Progenitor cell of endocrine pancreas (in vitro differentiated cells): ENCODE results near the gene NTMT1. TPM values are rescaled to one million over a fixed set of nuclear protein-coding genes. Genes with fewer than 3 reads are reported as not detected.

Experiments used
- DNase-seq: peaks from one replicate; pipeline ENCODE4 v3.0.0; 2021; ENCODE audit warnings: low spot score; ENCODE audit not compliant: unreplicated experiment
- H3K27ac Mint-ChIP-seq: 2 replicates; pipeline ENCODE4 v1.8.0; 2021; ENCODE audit warnings: mild to moderate bottlenecking, moderate library complexity, mixed read lengths
- H3K27me3 Mint-ChIP-seq: 2 replicates; pipeline ENCODE4 v1.8.0; 2021; ENCODE audit warnings: mixed read lengths
- H3K36me3 Mint-ChIP-seq: 2 replicates; pipeline ENCODE4 v1.8.0; 2022; ENCODE audit warnings: mixed read lengths; ENCODE audit not compliant: insufficient read depth
- H3K4me1 Mint-ChIP-seq: 2 replicates; pipeline ENCODE4 v1.8.0; 2021; ENCODE audit warnings: low read depth, mixed read lengths
- H3K4me3 Mint-ChIP-seq: 2 replicates; pipeline ENCODE4 v1.8.0; 2021; ENCODE audit warnings: low read depth, mild to moderate bottlenecking, moderate library complexity, mixed read lengths
- H3K9me3 Mint-ChIP-seq: 2 replicates; pipeline ENCODE4 v1.8.0; 2021; ENCODE audit warnings: low read depth, mixed read lengths
- total RNA-seq: library from RNA; stranded (reverse); gene quantifications from 2 replicates; pipeline ENCODE4 v1.2.1, GENCODE V29; 2021
- TF ChIP-seq, protein P1 (sequence below): fragments of 200-600 bp; sonication (generic); IDR thresholded peaks from one replicate; pipeline ENCODE4 v1.5.0; 2021; ENCODE audit warnings: antibody characterized with exemption, mild to moderate bottlenecking; ENCODE audit not compliant: unreplicated experiment

Gene NTMT1
- total RNA-seq, 1 donor from 2014 or later: 26.8 TPM

DNA sequence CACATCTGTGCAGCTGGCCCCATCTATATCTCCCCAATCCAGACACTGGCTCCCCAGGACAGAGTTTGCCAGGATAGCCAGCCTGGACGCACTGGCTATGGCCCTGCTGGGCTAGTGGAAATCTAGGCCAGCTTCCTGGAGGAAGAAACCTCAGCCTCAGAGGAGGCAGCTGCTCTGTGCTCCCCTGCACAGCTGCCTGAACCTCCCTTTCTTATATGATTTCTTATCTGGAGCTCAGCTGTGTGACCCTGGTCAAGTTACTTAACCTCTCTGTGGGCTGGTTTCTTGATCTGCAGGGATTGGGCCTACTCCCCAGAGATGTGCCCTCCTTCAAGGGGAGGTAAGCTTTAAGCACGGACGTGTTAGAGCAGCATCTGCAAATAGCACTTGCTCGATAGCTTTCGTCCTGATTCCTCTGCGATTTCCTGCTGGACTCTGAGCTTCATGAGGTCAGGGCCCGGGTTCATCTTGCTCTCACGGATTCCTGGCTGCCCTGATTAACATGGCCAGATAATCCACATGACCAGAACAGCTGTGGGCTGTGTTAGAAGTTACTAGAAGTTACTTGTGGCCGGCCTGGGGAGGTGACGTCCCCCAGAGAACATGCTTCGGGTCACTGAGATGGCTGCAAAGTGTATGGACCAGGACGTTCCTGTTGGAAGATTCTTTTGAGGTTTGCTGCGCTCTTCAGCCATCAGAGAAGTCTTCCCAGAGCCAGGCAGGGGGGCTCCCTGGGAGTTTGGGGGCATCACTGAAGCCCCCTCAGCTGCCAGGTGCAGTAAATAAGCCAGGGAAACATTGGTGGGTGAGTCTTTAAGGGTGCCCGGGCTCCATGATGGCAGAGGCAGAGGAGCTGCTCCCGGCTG, 19.6 kb upstream of the NTMT1 start:
- Mint-ChIP-seq H3K27ac (no peak overlapping the region), H3K27me3 (no peaks in the 10 kb centered on the region), H3K4me1 (peaks cover 12% of the 10 kb centered on the region), H3K9me3 (no peaks in the 10 kb centered on the region), H3K4me3 (no peak overlapping the region), H3K36me3 (no peaks in the 10 kb centered on the region)
- TF ChIP-seq, protein P1, sequence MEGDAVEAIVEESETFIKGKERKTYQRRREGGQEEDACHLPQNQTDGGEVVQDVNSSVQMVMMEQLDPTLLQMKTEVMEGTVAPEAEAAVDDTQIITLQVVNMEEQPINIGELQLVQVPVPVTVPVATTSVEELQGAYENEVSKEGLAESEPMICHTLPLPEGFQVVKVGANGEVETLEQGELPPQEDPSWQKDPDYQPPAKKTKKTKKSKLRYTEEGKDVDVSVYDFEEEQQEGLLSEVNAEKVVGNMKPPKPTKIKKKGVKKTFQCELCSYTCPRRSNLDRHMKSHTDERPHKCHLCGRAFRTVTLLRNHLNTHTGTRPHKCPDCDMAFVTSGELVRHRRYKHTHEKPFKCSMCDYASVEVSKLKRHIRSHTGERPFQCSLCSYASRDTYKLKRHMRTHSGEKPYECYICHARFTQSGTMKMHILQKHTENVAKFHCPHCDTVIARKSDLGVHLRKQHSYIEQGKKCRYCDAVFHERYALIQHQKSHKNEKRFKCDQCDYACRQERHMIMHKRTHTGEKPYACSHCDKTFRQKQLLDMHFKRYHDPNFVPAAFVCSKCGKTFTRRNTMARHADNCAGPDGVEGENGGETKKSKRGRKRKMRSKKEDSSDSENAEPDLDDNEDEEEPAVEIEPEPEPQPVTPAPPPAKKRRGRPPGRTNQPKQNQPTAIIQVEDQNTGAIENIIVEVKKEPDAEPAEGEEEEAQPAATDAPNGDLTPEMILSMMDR: no peak
- DNase-seq: no peak

DNA sequence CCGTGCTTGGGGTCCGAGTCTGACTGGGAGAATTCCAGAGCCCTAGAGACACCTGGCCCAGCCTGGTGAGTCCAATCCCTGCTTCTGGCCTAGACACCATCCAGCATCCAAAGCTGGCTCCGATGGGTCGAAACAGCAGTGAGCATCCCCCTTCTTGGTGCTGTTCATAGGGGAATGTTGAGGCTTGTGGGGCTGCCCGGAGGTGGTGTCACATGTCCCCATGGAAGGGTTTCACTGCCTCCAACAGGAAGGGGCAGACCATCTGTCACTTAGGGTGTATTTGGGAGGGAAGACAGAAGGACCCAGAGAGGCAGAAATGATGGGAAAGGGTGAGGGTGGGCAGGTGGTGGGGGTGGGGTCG, 19.0 kb upstream of the NTMT1 start:
- peak overlapping the region; percentile 85 for H3K27ac Mint-ChIP-seq
- no peaks in the 10 kb centered on the region for H3K36me3 Mint-ChIP-seq
- DNase-seq: no peak
- H3K4me3 Mint-ChIP-seq: no peak overlapping the region
- no peaks in the 10 kb centered on the region for H3K9me3 Mint-ChIP-seq
- H3K27me3 Mint-ChIP-seq: no peaks in the 10 kb centered on the region
- peaks cover 12% of the 10 kb centered on the region for H3K4me1 Mint-ChIP-seq
- TF ChIP-seq, protein P1: no peak

DNA sequence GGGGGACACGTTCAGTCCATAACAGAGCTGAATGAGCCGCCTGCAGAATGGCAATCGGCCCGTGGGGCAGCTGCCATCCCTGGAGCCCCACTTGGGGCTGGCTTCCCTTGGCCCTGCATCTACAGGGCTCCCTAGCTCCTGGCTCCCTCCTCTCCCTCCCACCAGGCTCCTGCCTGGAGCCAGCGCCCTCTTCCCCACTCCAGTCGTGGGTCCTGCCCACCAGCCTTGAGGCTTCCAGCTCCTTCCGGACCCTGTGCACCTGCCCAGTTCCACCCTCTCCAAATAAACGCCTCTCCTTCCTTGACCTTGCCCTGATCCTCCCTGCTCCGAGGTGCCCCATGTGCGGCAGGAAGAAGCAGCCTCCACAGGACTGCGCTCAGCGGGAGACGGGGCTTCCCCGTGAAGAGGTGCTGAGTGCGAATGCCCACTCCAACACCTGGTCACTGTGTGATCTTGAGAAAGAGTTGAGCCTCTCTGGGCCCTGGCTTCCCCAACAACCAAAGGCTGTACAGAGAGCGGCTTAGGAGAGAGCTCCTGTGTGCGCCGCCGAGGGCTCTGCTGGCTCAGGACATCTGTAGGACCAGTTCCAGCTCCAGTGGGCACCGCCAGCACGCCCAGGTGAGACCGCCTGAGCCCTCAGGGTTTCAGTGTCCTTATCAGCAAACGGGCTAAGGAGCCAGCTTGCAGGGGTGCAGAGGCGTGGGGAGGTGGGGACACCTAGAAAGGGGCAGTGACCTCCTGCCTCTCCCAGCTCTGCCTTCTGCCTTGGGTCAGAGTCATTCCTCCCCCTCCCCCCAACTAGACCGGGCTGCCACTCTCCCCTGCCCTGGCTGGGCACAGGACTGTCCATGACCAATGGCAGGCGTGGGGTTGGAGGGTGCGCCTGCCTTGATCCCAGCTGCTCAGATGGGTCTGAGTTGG, 17.1 kb upstream of the NTMT1 start:
- Mint-ChIP-seq H3K27ac (peak overlapping the region; percentile 41), H3K4me3 (no peak overlapping the region), H3K36me3 (no peaks in the 10 kb centered on the region), H3K9me3 (no peaks in the 10 kb centered on the region), H3K4me1 (peaks cover 12% of the 10 kb centered on the region), H3K27me3 (no peaks in the 10 kb centered on the region)
- no peak for DNase-seq
- TF ChIP-seq, protein P1: no peak

DNA sequence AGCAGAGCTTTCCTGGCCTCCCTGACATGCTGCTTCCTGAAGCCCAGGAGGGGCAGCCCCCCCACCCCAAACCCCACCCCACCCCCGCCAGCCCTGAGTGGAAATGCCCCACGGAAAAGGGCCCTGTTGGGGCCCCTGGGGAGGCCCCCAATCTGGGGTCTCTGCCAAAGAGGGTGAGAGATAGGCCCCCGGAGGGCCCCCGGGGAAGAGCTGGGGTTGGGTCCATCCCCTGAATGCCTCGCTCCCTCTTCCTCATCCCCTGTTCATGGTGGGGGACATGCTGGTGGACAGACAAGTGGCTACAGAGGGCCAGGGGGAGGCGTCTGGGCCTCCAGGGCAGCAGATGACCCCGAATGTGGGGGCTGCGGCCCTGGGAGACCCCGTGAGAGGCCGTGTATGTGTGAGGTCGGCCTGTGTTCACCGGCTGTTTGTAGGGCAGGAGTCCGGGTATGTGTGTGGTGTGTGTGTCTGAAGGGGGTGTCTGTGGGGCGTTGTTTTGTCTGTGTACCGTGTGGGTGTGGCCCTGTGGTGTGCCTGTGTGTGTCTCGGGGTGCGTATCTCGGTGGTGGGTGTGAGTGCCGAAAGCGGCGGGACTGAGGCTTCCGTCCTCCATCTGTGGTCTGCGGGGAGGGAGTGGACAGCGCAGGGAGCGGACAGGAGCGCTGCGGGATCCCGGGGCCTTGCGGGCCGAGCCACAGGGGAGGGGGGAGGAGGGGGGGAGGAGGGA, 16.3 kb upstream of the NTMT1 start:
- Mint-ChIP-seq H3K4me1 (peaks cover 11% of the 10 kb centered on the region), H3K4me3 (peak overlapping the region; percentile 71), H3K27ac (peak overlapping the region; percentile 95), H3K9me3 (no peaks in the 10 kb centered on the region), H3K36me3 (no peaks in the 10 kb centered on the region), H3K27me3 (no peaks in the 10 kb centered on the region)
- TF ChIP-seq, protein P1: no peak
- DNase-seq: no peak

DNA sequence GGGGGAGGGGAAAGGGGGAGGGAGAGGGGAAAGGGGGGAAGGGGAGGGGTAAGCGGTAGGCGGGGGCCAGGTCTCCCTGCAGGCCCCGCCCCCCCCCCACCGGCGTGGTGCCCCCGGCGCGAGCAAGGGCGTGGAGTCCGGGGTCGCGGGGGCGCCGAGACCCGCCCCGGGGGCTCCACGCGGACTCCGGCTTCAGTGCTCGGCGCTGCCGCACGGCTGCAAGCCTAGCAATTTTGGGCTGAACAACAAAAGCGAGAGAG, 15.8 kb upstream of the NTMT1 start:
- Mint-ChIP-seq H3K36me3 (no peaks in the 10 kb centered on the region), H3K27ac (no peak overlapping the region), H3K9me3 (no peaks in the 10 kb centered on the region), H3K27me3 (no peaks in the 10 kb centered on the region), H3K4me3 (peak overlapping the region; percentile 54), H3K4me1 (peaks cover 10% of the 10 kb centered on the region)
- TF ChIP-seq, protein P1: no peak
- no peak for DNase-seq
